ENCODE results near the gene OR5H2.

GRCh38 chr3:98263944-98264343, 18.4 kb upstream of the OR5H2 start, which contains the start of gene OR5H6:
- TF ChIP-seq CTCF (IDR thresholded peaks at IDR 0.05): no peak
- no peak for TF ChIP-seq POLR2A (IDR thresholded peaks at IDR 0.05)
- no peak for TF ChIP-seq POLR2AphosphoS5 (IDR thresholded peaks at IDR 0.05)
